SU-DHL-6 (cell line): Measurements from ENCODE around the gene MYL2.

ENCODE experiments used
- H2AFZ ChIP-seq: fragments of 200-600 bp; sonication (generic); 2 replicates; pipeline ENCODE4 v1.6.1; 2014; ENCODE audit warnings: low read depth, mild to moderate bottlenecking, moderate library complexity, mixed read lengths, antibody characterized with exemption, low read length; ENCODE audit not compliant: severe bottlenecking
- H3F3A ChIP-seq: fragments of 200-600 bp; shearing (Covaris generic); 2 replicates; pipeline ENCODE4 v1.6.0; 2016; ENCODE audit warnings: antibody characterized with exemption, mild to moderate bottlenecking; ENCODE audit not compliant: insufficient read depth
- H3K27ac ChIP-seq: fragments of 200-600 bp; sonication (generic); 2 replicates; pipeline ENCODE4 v1.5.1; 2016; ENCODE audit warnings: low read depth, mild to moderate bottlenecking, low read length, moderate library complexity, mixed read lengths
- H3K27me3 ChIP-seq: fragments of 200-600 bp; sonication (generic), shearing (Covaris generic); 2 replicates; pipeline ENCODE4 v1.6.0; 2014; ENCODE audit warnings: mild to moderate bottlenecking, low read length
- H3K36me3 ChIP-seq: fragments of 200-600 bp; sonication (generic); 2 replicates; pipeline ENCODE4 v1.6.1; 2014; ENCODE audit warnings: mild to moderate bottlenecking, low read length, mixed read lengths
- H3K4me2 ChIP-seq: fragments of 300-600, 200-600 bp; shearing (Covaris generic), sonication (generic); 2 replicates; pipeline ENCODE4 v1.6.0; 2014; ENCODE audit warnings: low read length, low read depth, mild to moderate bottlenecking; ENCODE audit not compliant: poor library complexity, severe bottlenecking
- H3K4me3 ChIP-seq: fragments of 200-600 bp; sonication (generic); 2 replicates; pipeline ENCODE4 v1.5.1; 2014; ENCODE audit warnings: antibody characterized with exemption, low read length, mild to moderate bottlenecking, mixed read lengths; ENCODE audit not compliant: insufficient read depth, poor library complexity, severe bottlenecking
- H3K79me2 ChIP-seq: fragments of 200-600 bp; sonication (generic); 2 replicates; pipeline ENCODE4 v1.6.1; 2014; ENCODE audit warnings: mild to moderate bottlenecking, low read length, moderate library complexity; ENCODE audit not compliant: insufficient read depth
- H3K9ac ChIP-seq: fragments of 200-600 bp; sonication (generic); 2 replicates; pipeline ENCODE4 v1.7.0; 2014; ENCODE audit warnings: mild to moderate bottlenecking, low read length
- H3K9me2 ChIP-seq: fragments of 200-600 bp; sonication (generic); replicated peaks from 2 replicates; pipeline ENCODE4 v1.6.1; 2014; ENCODE audit warnings: low read length; ENCODE audit not compliant: insufficient read depth
- H3K9me3 ChIP-seq: fragments of 200-600 bp; sonication (generic); 2 replicates; pipeline ENCODE4 v1.6.1; 2014; ENCODE audit warnings: low read length, mixed read lengths; ENCODE audit not compliant: insufficient read depth
- H4K20me1 ChIP-seq: fragments of 200-600 bp; sonication (generic); 2 replicates; pipeline ENCODE4 v1.6.1; 2014; ENCODE audit warnings: low read depth, mild to moderate bottlenecking, antibody characterized with exemption, low read length, moderate library complexity, mixed read lengths
- EZH2phosphoT487 ChIP-seq: fragments of 200-600 bp; sonication (generic), shearing (Covaris generic); conservative IDR thresholded peaks from 2 replicates; pipeline ENCODE4 v1.6.1; 2018; ENCODE audit warnings: mild to moderate bottlenecking, antibody characterized with exemption, low read length, moderate library complexity, mixed read lengths
- TF ChIP-seq, protein P1 (sequence below): fragments of 200-600 bp; sonication (generic); IDR thresholded peaks from one replicate; pipeline ENCODE4 v1.5.1; 2017; ENCODE audit warnings: antibody characterized with exemption, mild to moderate bottlenecking, low read length, moderate library complexity; ENCODE audit not compliant: insufficient read depth, poor library complexity, severe bottlenecking

Gene MYL2

DNA sequence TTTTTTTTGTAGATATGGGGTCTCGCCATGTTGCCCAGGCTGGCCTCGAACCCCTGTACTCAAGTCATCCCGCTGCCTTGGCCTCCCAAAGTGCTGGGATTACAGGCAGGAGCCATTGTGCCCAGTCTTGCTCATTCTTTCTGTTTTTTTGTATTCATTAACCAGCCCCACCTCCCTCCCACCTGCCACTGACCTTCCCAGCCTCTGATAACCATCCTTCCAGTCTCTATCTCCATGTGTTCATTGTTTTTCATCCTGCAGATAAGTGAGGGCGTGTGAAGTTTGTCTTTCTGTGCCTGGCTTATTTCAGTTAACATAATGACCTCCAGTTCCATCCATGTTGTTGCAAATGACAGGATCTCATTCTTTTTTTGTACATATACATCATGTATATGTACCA lies 19.0 kb downstream of the MYL2 start:
- no peak overlapping the region for H3K4me3 ChIP-seq
- no peaks in the 10 kb centered on the region for H3K36me3 ChIP-seq
- H3K9me2 ChIP-seq = no peaks in the 10 kb centered on the region
- no peaks in the 10 kb centered on the region for H3F3A ChIP-seq
- H3K27ac ChIP-seq = no peak overlapping the region
- no peak overlapping the region for H3K4me2 ChIP-seq
- no peaks in the 10 kb centered on the region for H3K9me3 ChIP-seq
- H3K79me2 ChIP-seq = no peaks in the 10 kb centered on the region
- TF ChIP-seq, protein P1, sequence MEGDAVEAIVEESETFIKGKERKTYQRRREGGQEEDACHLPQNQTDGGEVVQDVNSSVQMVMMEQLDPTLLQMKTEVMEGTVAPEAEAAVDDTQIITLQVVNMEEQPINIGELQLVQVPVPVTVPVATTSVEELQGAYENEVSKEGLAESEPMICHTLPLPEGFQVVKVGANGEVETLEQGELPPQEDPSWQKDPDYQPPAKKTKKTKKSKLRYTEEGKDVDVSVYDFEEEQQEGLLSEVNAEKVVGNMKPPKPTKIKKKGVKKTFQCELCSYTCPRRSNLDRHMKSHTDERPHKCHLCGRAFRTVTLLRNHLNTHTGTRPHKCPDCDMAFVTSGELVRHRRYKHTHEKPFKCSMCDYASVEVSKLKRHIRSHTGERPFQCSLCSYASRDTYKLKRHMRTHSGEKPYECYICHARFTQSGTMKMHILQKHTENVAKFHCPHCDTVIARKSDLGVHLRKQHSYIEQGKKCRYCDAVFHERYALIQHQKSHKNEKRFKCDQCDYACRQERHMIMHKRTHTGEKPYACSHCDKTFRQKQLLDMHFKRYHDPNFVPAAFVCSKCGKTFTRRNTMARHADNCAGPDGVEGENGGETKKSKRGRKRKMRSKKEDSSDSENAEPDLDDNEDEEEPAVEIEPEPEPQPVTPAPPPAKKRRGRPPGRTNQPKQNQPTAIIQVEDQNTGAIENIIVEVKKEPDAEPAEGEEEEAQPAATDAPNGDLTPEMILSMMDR = no peak
- TF ChIP-seq EZH2phosphoT487 = no peak
- H2AFZ ChIP-seq = no peak overlapping the region
- H3K27me3 ChIP-seq = no peaks in the 10 kb centered on the region
- no peak overlapping the region for H3K9ac ChIP-seq
- H4K20me1 ChIP-seq = no peaks in the 10 kb centered on the region

DNA sequence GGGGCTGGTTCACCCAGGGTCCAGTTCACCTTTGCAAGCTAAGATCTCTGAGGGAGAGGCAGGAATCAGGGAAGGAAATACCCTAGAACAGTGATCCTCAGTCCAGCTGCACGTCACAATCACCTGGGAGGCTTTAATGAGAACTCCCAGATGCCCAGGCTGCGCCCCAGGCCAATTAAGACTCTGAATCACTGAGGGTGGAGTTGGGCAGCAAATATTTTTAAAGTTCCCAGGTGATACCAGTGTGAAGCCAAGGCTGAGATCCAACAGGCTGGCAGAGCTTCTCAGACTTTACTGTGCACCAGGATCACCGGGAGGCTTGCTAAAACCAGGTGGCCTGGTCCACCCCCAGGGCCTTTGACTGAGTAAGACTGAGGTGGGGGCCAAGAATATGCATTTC lies 23.8 kb downstream of the MYL2 start:
- Histone ChIP-seq H3K9me2 (no peaks in the 10 kb centered on the region), H2AFZ (no peak overlapping the region), H4K20me1 (no peaks in the 10 kb centered on the region), H3K9me3 (no peaks in the 10 kb centered on the region), H3F3A (no peaks in the 10 kb centered on the region), H3K9ac (no peak overlapping the region), H3K36me3 (no peaks in the 10 kb centered on the region), H3K4me3 (no peak overlapping the region), H3K79me2 (no peaks in the 10 kb centered on the region), H3K27me3 (no peaks in the 10 kb centered on the region), H3K4me2 (no peak overlapping the region), H3K27ac (no peak overlapping the region)
- TF ChIP-seq, protein P1 = no peak
- TF ChIP-seq EZH2phosphoT487 = no peak

DNA sequence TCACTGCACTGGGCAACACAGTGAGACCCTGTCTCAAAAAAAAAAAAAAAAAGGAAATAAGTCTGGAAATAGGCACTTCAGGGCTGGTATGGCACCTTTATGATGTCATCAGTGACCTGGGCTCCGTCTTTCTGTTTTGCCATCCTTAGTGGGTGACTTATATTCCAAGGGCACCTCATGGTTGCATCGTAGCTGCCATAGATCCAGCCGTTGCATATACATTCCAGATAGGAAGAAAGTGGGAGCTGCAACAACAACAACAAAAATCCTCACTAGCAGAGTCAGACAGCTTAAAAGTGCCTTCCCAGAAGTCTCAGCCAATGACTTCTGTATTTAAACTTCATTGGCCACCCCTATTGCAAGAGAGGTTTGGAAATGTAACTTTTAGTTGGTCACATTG lies 26.4 kb downstream of the MYL2 start:
- Histone ChIP-seq H3K9me3 (no peaks in the 10 kb centered on the region), H3K36me3 (no peaks in the 10 kb centered on the region), H3K27ac (no peak overlapping the region), H3K9ac (no peak overlapping the region), H2AFZ (peak overlapping the region; percentile 70), H3K4me2 (no peak overlapping the region), H3F3A (no peaks in the 10 kb centered on the region), H3K4me3 (no peak overlapping the region), H3K27me3 (no peaks in the 10 kb centered on the region), H3K9me2 (no peaks in the 10 kb centered on the region), H4K20me1 (no peaks in the 10 kb centered on the region), H3K79me2 (no peaks in the 10 kb centered on the region)
- TF ChIP-seq, protein P1 = no peak
- TF ChIP-seq EZH2phosphoT487 = no peak
